A673 (cell line): ENCODE results near the gene GLRA2.

Source experiments
- CTCF ChIP-seq: fragments of 300-800, 200-600 bp; sonication (generic); conservative IDR thresholded peaks from 2 replicates; pipeline ENCODE4 v1.5.1; 2017; ENCODE audit warnings: low read depth, mild to moderate bottlenecking, antibody characterized with exemption, low read length, moderate library complexity, mixed read lengths
- EZH2 ChIP-seq: fragments of 200-600 bp; sonication (generic); IDR thresholded peaks from 2 replicates; pipeline ENCODE4 v1.6.1; 2017; ENCODE audit warnings: borderline replicate concordance, low read depth, mild to moderate bottlenecking, mixed read lengths, antibody characterized with exemption, low read length; ENCODE audit not compliant: poor library complexity, severe bottlenecking

DNA sequence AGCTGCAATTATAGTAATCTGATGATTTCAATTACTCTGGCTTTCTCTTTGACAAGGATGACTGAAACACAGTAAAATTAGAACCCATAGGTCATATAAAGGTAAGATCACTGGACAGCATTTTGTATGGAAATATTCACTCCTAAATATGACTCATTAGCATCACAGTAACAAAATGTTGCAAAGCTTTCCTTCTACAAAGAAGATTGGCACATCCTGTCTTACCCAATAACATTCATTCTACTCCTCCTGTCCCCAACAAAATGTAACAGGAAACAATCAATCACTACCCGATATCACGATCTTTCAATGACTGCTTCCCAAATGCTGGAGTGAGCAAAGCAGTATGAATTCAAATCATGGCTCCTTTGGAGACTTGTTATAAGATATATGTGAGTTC lies 248.2 kb downstream of the GLRA2 start:
- TF ChIP-seq CTCF (no peak), EZH2 (no peak)
